CD14-positive monocyte (primary cell): ENCODE measurements around the gene ADGRF5. TPM values are rescaled to one million over a fixed set of nuclear protein-coding genes. Genes with fewer than 3 reads are reported as not detected.

Experiments used
- DNase-seq, 3 donors: peaks; one replicate each; pipeline ENCODE4 v3.0.0-alpha.2; 2011 to 2022
- H2AFZ ChIP-seq: 2 replicates; pipeline ENCODE4 v1.6.0; 2012; ENCODE audit warnings: mild to moderate bottlenecking, low read depth, low read length, inconsistent platforms; ENCODE audit not compliant: insufficient read depth, poor library complexity, severe bottlenecking
- H3K27ac ChIP-seq, 2 donors: 1 replicate in 1 of 2; 2 replicates in 1 of 2; pipeline ENCODE4 v1.5.1; 2012 to 2013; ENCODE audit warnings: low read length in 2 of 2, control low read depth in 1 of 2, inconsistent platforms in 1 of 2, low read depth in 1 of 2, mild to moderate bottlenecking in 1 of 2
- H3K27me3 ChIP-seq, 2 donors: one replicate each; pipeline versions ENCODE4 v1.6.0 to v1.6.1; 2011 to 2013; ENCODE audit warnings: low read length in 2 of 2; ENCODE audit not compliant: control insufficient read depth in 2 of 2, insufficient read depth in 2 of 2
- H3K36me3 ChIP-seq, 2 donors: replicated peaks in 1 of 2; 1 replicate in 1 of 2; 2 replicates in 1 of 2; pipeline versions ENCODE4 v1.5.1 to v1.6.1; 2012 to 2013; ENCODE audit warnings: low read length in 2 of 2, control low read depth in 1 of 2, inconsistent platforms in 1 of 2, mild to moderate bottlenecking in 1 of 2; ENCODE audit not compliant: insufficient read depth in 2 of 2, control insufficient read depth in 1 of 2
- H3K4me1 ChIP-seq, 2 donors: 1 replicate in 1 of 2; 2 replicates in 1 of 2; pipeline versions ENCODE4 v1.5.1 to v1.6.1; 2012 to 2013; ENCODE audit warnings: low read length in 2 of 2, control low read depth in 1 of 2, inconsistent platforms in 1 of 2, mild to moderate bottlenecking in 1 of 2, moderate library complexity in 1 of 2; ENCODE audit not compliant: insufficient read depth in 2 of 2, control insufficient read depth in 1 of 2
- H3K4me2 ChIP-seq: replicated peaks from 2 replicates; pipeline ENCODE3; 2012; ENCODE audit warnings: low read length, moderate library complexity, mild to moderate bottlenecking; ENCODE audit not compliant: poor library complexity, severe bottlenecking; ENCODE audit errors: extremely low read depth
- H3K4me3 ChIP-seq, 3 experiments: fragments of 200-600 bp in 1 of 3; sonication (generic) in 1 of 3; replicated peaks in 1 of 3; 1 replicate in 2 of 3; 2 replicates in 1 of 3; pipeline ENCODE4 v1.5.1; 2011 to 2013; ENCODE audit warnings: low read length in 3 of 3, mild to moderate bottlenecking in 3 of 3, control low read depth in 2 of 3, low read depth in 2 of 3, inconsistent platforms in 1 of 3, moderate library complexity in 1 of 3
- H3K79me2 ChIP-seq: 2 replicates; pipeline ENCODE4 v1.6.0; 2012; ENCODE audit warnings: mild to moderate bottlenecking, control low read depth, inconsistent platforms, low read length, moderate library complexity; ENCODE audit not compliant: insufficient read depth
- H3K9ac ChIP-seq: 2 replicates; pipeline ENCODE4 v1.6.0; 2017; ENCODE audit warnings: low read length, mild to moderate bottlenecking; ENCODE audit not compliant: insufficient read depth, poor library complexity, severe bottlenecking
- H3K9me3 ChIP-seq, 2 donors: replicated peaks in 1 of 2; 1 replicate in 1 of 2; 2 replicates in 1 of 2; pipeline versions ENCODE4 v1.5.1 to v1.6.1; 2012 to 2013; ENCODE audit warnings: low read length in 2 of 2, control low read depth in 1 of 2; ENCODE audit not compliant: control insufficient read depth in 1 of 2, insufficient read depth in 1 of 2
- H4K20me1 ChIP-seq: 2 replicates; pipeline ENCODE4 v1.6.0; 2012; ENCODE audit warnings: mild to moderate bottlenecking, low read length, control low read depth, moderate library complexity; ENCODE audit not compliant: insufficient read depth
- H3K27ac Mint-ChIP-seq, 7 donors: one replicate each; pipeline ENCODE4 v1.8.0; 2020; ENCODE audit warnings: mild to moderate bottlenecking in 7 of 7, mixed read lengths in 7 of 7, moderate library complexity in 6 of 7, inconsistent platforms in 2 of 7
- H3K27me3 Mint-ChIP-seq, 3 donors: one replicate each; pipeline ENCODE4 v1.8.0; 2021 to 2022; ENCODE audit warnings: low read depth in 3 of 3, mild to moderate bottlenecking in 3 of 3, mixed read lengths in 3 of 3, moderate library complexity in 3 of 3, inconsistent platforms in 1 of 3
- H3K36me3 Mint-ChIP-seq, 2 donors: one replicate each; pipeline ENCODE4 v1.8.0; 2020; ENCODE audit warnings: mixed read lengths in 2 of 2, inconsistent platforms in 1 of 2, mild to moderate bottlenecking in 1 of 2
- H3K4me1 Mint-ChIP-seq: one replicate; pipeline ENCODE4 v1.8.0; 2020; ENCODE audit warnings: mild to moderate bottlenecking, mixed read lengths
- H3K4me3 Mint-ChIP-seq, 2 donors: one replicate each; pipeline ENCODE4 v1.8.0; 2020; ENCODE audit warnings: mild to moderate bottlenecking in 2 of 2, mixed read lengths in 2 of 2, moderate library complexity in 1 of 2
- H3K9me3 Mint-ChIP-seq, 7 donors: one replicate each; pipeline ENCODE4 v1.8.0; 2020 to 2022; ENCODE audit warnings: mixed read lengths in 7 of 7, mild to moderate bottlenecking in 6 of 7, moderate library complexity in 6 of 7, inconsistent platforms in 2 of 7
- WGBS: methylation state at CpG from one replicate; pipeline ENCODE4 v1.1.5; 2013; ENCODE audit warnings: missing lambda C conversion rate; ENCODE audit not compliant: insufficient coverage; 5-methylcytosine and 5-hydroxymethylcytosine counted together
- intact Hi-C, 2 donors: fragments of 100-400 bp; cut with micrococcal nuclease; formaldehyde crosslinking; loops; one replicate each; pipeline versions ENCODE4 v1.15.0 to v1.15.1; 2023
- polyA plus RNA-seq, 3 donors: library from polyadenylated mRNA; depleted of rRNA in 1 of 3; unstranded in 2 of 3; stranded (reverse) in 1 of 3; fragments of 300-500 nt in 2 of 3; fragments of >200 nt in 1 of 3; fragmentation: Illumina TruSeq in 2 of 3; gene quantifications; 1 replicate in 2 of 3; 2 replicates in 1 of 3; pipeline ENCODE4 v1.2.3, GENCODE V29; 2012 to 2021
- TF ChIP-seq, protein P1 (sequence below): fragments of 200-600 bp; IDR thresholded peaks from one replicate; pipeline ENCODE4 v1.8.0; 2022; ENCODE audit warnings: antibody characterized with exemption, mild to moderate bottlenecking

ADGRF5 gene
- polyA plus RNA-seq, 3 donors = not detected

DNA sequence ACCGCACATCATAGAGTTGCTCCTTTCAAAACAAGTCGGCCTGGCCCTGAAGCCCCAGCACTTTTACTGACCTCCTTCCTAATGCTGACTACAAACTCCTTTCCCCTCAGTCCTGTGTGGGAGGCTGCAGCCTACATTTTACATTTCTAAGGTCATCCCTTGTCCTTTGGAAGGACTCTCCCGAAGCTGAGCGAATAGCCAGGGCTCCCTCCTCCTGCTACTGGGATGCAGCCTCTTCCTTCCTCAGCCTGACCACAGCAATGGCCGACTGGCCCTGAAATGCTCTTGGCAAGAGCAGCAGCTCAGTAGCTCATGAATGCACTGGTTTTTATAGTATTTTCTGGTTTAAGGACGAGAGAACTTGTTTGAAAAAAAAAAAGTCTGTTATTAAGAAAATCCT lies 679 bp downstream of the ADGRF5 start:
- intact Hi-C loops = no loop called here
- H3K9me3 ChIP-seq = no peaks in the 10 kb centered on the region
- WGBS = 93% methylated on average over 2 of the region's 6 CpGs
- H3K9ac ChIP-seq = no peak overlapping the region
- H4K20me1 ChIP-seq = no peaks in the 10 kb centered on the region
- H3K27me3 Mint-ChIP-seq = peaks cover 0 to 1% (median 0%) of the 10 kb centered on the region in 3 donors
- H3K36me3 Mint-ChIP-seq = no peaks in the 10 kb centered on the region
- no peaks in the 10 kb centered on the region for H3K36me3 ChIP-seq
- DNase-seq = no peak
- no peaks in the 10 kb centered on the region for H3K4me1 Mint-ChIP-seq
- H3K27ac ChIP-seq = no peak overlapping the region
- no peak overlapping the region for H3K27ac Mint-ChIP-seq
- TF ChIP-seq, protein P1, sequence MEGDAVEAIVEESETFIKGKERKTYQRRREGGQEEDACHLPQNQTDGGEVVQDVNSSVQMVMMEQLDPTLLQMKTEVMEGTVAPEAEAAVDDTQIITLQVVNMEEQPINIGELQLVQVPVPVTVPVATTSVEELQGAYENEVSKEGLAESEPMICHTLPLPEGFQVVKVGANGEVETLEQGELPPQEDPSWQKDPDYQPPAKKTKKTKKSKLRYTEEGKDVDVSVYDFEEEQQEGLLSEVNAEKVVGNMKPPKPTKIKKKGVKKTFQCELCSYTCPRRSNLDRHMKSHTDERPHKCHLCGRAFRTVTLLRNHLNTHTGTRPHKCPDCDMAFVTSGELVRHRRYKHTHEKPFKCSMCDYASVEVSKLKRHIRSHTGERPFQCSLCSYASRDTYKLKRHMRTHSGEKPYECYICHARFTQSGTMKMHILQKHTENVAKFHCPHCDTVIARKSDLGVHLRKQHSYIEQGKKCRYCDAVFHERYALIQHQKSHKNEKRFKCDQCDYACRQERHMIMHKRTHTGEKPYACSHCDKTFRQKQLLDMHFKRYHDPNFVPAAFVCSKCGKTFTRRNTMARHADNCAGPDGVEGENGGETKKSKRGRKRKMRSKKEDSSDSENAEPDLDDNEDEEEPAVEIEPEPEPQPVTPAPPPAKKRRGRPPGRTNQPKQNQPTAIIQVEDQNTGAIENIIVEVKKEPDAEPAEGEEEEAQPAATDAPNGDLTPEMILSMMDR = no peak
- no peak overlapping the region for H3K4me3 Mint-ChIP-seq
- H2AFZ ChIP-seq = no peak overlapping the region
- peaks cover 0 to 5% (median 0%) of the 10 kb centered on the region in 7 donors for H3K9me3 Mint-ChIP-seq
- no peak overlapping the region for H3K4me2 ChIP-seq
- no peaks in the 10 kb centered on the region for H3K79me2 ChIP-seq
- H3K27me3 ChIP-seq = no peaks in the 10 kb centered on the region
- H3K4me3 ChIP-seq = no peak overlapping the region
- H3K4me1 ChIP-seq = no peaks in the 10 kb centered on the region

DNA sequence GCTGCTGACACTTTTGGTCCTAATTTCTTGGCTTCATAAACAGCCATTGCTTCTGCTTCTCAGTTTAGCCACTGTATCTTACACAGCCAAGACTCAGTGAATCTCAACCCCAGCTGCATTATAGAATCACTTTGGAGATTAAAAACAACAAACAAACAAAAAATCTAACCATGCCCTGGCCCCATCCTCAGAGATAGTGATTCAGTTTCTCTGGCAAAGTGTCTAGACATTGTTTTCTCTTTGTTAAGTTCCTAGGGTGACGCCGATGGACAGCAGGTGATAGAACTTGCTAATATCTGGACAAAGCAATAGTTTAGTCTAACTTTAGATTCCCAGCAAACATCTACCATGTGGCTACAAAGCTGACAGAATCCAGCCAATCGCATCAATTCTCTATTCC lies 2.9 kb downstream of the ADGRF5 start:
- intact Hi-C loops = no loop called here
- H3K27me3 Mint-ChIP-seq = peaks cover 0 to 4% (median 3%) of the 10 kb centered on the region in 3 donors
- 60% methylated on average over 1 of the region's 3 CpGs for WGBS
- no peak overlapping the region for H3K4me3 Mint-ChIP-seq
- Histone ChIP-seq H3K4me1 (no peaks in the 10 kb centered on the region), H3K4me2 (no peak overlapping the region), H3K9ac (no peak overlapping the region), H3K27ac (no peak overlapping the region), H3K27me3 (no peaks in the 10 kb centered on the region), H3K4me3 (no peak overlapping the region), H3K79me2 (no peaks in the 10 kb centered on the region), H3K9me3 (no peaks in the 10 kb centered on the region), H3K36me3 (no peaks in the 10 kb centered on the region), H2AFZ (no peak overlapping the region), H4K20me1 (no peaks in the 10 kb centered on the region)
- no peaks in the 10 kb centered on the region for H3K36me3 Mint-ChIP-seq
- TF ChIP-seq, protein P1 = no peak
- DNase-seq = no peak
- peaks cover 0 to 5% (median 1%) of the 10 kb centered on the region in 7 donors for H3K9me3 Mint-ChIP-seq
- H3K4me1 Mint-ChIP-seq = no peaks in the 10 kb centered on the region
- H3K27ac Mint-ChIP-seq = no peak overlapping the region
